PFSK-1 (cell line): ENCODE results near the gene EYA2.

Experiments
- POLR2AphosphoS5 ChIP-seq: IDR thresholded peaks from 2 replicates; pipeline ENCODE4 v1.6.1; 2012; ENCODE audit warnings: low read depth, mild to moderate bottlenecking, control low read depth, low read length, moderate library complexity
- TAF1 ChIP-seq: IDR thresholded peaks from 2 replicates; pipeline ENCODE4 v1.6.1; 2012; ENCODE audit warnings: low read length, control low read depth, borderline replicate concordance; ENCODE audit not compliant: insufficient read depth

DNA sequence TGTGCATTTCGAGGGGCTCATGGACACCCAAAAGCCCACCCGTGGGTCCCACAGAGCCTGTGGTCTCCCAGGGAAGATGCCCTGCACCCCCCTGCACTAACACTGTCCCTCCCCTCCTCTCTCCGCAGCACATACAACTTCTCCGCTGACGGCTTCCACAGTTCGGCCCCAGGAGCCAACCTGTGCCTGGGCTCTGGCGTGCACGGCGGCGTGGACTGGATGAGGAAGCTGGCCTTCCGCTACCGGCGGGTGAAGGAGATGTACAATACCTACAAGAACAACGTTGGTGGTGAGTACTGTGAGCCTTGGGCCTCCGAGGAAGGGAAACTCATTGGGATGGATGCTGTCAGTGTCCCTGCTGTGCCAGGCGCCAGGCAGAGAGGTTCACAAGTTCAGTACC is 277.9 kb downstream of the EYA2 start:
- TF ChIP-seq POLR2AphosphoS5 (no peak), TAF1 (no peak)
